GM04504 (cell line): ENCODE data around the gene TEX19.
"Not testable (repeated sequence)": the region's sequence is repeated elsewhere in the genome, so short reads cannot be mapped to it uniquely, and the experiment has no call there.

ENCODE experiments used
- DNase-seq: peaks from one replicate; pipeline ENCODE4 v3.0.0-alpha.2; 2012; ENCODE audit warnings: low read depth

TEX19 gene

GRCh38 chr17:82411396-82412053 lies 52.5 kb downstream of the TEX19 start:
- DNase-seq: no peak

DNA sequence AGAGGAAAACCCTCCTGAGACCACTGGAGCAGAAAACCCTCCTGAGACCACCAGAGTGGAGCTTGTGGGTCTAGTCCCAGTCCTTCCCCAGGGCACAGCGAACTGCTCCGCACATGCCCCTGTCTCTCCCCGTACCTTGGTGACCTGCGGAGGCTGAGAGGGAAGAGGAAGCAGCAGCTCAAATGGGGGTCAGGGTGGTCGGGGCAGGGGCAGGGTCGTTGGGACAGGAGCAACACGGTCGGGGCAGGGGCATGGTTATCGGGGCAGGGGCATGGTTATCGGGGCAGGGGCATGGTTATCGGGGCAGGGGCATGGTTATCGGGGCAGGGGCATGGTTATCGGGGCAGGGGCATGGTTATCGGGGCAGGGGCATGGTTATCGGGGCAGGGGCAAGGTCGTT lies 53.0 kb downstream of the TEX19 start:
- not testable (repeated sequence) for DNase-seq

DNA sequence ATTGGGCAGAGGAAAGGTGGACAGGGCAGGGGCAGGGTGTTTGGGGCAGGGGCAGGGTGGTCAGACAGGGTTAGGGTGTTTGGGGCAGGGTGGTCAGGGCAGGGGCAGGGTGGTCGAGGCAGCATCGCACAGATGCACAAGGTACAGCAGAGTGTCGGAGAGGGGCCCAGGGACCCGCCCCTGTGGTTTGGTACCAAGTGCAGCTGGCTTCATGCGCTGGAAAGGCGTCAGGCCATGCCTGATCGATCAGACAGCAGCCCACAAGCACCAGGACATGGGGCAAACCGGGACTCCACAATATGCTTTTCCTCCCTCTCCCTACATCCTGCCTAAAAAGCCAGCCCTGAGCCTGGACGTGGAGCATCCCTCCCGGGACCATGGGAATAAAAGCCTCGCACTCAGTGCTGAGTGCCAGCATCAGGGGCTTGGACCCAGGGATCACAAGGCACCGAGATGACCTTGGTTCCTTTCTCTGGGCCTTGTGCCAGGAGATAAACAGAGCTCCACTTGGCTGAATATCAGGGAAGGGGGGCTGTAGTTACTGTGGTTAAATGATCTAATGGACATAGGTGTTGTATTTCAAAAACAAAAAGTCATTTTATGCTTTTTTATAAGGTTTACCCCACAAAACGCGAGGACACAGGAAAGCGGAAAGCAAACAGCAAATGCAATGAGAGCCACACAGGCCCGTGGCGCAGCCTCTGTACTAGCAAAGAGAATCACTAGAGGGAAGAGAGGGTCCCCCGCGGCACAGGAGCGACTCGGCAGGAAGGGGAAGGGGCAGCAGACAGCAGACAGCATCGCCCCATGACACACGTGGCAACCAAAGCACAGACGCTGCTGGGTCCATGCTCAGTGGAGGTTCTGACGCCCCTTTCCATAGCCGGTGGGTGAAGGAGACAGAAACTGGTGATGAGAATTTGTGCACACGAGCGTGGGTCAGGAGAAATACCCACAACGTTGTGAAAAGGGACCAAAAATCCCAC lies 53.8 kb downstream of the TEX19 start:
- no peak for DNase-seq
